ENCODE measurements around the gene TGFBR3. TPM values are rescaled to one million over a fixed set of nuclear protein-coding genes. Genes with fewer than 3 reads are reported as not detected.

Gene TGFBR3
- total and polyA plus RNA-seq, 9 of the 15 experiments (the other 6 are each of a cell fraction or from before 2014, with no cell fraction given), result 3.6 to 32.4 (median 15.6) TPM

DNA sequence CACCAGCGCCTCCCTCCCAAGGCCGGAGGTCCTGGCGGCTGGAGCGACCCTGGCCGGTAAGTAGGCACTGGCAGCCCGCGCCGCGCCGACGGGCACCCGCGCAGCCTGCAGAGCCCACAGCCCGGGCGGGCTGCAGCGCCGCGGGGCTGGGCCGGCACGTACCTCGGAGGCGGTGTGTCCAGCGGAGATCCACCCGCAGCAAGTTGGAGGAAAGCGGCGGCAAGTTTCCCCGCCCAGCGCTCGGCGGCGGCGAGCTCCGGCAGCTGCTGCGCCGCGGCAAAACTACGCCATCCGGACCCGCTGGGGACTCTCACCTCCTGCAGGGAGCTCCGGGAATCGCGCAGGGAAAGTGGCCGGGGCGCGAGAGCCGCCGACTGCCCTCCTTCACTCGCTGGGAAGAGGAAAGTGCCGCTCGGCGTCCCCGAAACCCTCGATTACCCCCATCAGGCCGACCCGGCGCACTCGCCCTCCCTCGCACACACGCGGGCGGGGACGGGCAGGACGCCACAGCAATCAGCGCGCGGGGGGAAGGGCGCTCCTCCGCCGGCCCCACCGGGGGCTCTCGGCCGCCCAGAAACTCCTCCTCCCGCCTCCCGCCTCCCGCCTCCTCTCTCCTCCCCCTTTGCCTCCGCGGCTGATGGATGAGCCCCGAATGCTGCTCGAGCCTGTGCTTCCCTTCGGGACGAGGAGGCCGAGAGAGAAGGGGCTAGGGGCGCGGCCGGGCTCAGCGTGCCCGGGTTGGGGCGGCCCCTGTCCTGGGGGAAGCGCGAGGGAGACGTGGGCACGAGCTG is at the start of gene TGFBR3 (continued):
- TF ChIP-seq HDAC2 (IDR thresholded peaks at IDR 0.05) (peak; percentile 53; the same call in 1 of the 2 replicates), MXI1 (IDR thresholded peaks at IDR 0.05; ENCODE audit: low read depth, low read length) (no peak), TEAD1 (CRISPR knock-in tag; IDR thresholded peaks at IDR 0.05) (0 out of 4 replicates have a peak, but pooled peaks of 1 of the 2 experiments have one; percentile 29), ZFX (CRISPR knock-in tag; IDR thresholded peaks at IDR 0.05) (0 out of 2 replicates have a peak, but pooled peaks have one; percentile 27)
- TF ChIP-seq, protein P1, sequence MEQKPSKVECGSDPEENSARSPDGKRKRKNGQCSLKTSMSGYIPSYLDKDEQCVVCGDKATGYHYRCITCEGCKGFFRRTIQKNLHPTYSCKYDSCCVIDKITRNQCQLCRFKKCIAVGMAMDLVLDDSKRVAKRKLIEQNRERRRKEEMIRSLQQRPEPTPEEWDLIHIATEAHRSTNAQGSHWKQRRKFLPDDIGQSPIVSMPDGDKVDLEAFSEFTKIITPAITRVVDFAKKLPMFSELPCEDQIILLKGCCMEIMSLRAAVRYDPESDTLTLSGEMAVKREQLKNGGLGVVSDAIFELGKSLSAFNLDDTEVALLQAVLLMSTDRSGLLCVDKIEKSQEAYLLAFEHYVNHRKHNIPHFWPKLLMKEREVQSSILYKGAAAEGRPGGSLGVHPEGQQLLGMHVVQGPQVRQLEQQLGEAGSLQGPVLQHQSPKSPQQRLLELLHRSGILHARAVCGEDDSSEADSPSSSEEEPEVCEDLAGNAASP (IDR thresholded peaks at IDR 0.05), result no peak
- TF ChIP-seq, protein P2, sequence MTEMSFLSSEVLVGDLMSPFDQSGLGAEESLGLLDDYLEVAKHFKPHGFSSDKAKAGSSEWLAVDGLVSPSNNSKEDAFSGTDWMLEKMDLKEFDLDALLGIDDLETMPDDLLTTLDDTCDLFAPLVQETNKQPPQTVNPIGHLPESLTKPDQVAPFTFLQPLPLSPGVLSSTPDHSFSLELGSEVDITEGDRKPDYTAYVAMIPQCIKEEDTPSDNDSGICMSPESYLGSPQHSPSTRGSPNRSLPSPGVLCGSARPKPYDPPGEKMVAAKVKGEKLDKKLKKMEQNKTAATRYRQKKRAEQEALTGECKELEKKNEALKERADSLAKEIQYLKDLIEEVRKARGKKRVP (CRISPR knock-in tag; IDR thresholded peaks at IDR 0.05), result no peak; the same call in 1 of the 2 replicates
- TF ChIP-seq, protein P3, sequence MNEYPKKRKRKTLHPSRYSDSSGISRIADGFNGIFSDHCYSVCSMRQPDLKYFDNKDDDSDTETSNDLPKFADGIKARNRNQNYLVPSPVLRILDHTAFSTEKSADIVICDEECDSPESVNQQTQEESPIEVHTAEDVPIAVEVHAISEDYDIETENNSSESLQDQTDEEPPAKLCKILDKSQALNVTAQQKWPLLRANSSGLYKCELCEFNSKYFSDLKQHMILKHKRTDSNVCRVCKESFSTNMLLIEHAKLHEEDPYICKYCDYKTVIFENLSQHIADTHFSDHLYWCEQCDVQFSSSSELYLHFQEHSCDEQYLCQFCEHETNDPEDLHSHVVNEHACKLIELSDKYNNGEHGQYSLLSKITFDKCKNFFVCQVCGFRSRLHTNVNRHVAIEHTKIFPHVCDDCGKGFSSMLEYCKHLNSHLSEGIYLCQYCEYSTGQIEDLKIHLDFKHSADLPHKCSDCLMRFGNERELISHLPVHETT (CRISPR knock-in tag; conservative IDR thresholded peaks at IDR 0.05 in 1 of 2, IDR thresholded peaks at IDR 0.05 in 1 of 2), result no peak
